HK-2 (cell line): ENCODE measurements around the gene IGFBP5.

Experiments used
- DNase-seq: peaks from one replicate; pipeline ENCODE4 v3.0.0-alpha.2; 2018; ENCODE audit not compliant: unreplicated experiment

The IGFBP5 gene

DNA sequence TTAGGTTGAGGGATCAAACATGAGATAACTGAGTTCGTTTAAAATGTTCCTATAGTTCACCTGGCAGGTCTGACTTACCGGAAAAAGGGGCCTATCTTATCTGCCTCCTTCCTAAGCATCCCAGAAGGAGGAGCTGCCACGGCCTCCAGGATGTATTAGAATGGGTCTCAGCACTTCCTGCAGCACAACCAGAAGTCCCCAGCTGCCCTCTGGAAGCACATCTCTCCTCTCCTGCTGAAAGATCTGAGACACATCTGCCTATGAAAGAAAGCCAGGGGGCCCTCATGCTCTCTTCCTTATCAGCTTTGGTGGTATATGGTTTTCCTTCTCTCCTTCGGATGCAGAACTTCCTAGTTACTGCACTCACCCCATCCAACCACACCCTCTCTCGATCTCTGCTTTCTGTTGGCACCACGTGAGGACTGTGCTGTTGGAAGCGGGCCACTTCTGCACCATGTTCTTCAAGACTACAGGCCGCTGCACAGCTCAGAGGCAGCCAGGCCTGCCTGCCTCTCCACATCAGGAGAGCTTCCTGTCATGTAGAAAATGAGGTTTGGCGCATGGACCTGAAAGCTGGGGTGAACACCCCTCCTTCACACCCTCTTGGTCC is 6.5 kb downstream of the IGFBP5 start:
- DNase-seq: no peak

DNA sequence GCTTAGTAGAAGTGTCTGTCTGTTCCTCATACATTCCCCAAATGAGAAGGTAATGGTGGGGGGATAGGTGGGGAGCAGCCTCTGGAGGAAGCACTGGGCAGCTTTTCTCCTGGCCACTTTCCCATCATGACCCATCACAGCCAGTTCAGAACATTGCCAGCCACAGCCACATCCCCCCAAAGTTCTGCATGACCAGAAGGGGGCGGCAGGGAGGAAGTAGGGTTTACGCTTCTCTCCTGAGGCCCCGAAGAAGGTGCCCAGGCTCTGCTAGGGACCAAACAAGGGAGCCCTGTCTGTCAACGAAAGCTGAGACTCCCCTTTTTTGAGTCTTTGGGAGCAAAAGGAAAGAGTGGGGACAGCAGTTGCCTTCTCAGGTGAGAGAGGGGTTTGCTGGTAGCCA is 7.7 kb downstream of the IGFBP5 start:
- no peak for DNase-seq

DNA sequence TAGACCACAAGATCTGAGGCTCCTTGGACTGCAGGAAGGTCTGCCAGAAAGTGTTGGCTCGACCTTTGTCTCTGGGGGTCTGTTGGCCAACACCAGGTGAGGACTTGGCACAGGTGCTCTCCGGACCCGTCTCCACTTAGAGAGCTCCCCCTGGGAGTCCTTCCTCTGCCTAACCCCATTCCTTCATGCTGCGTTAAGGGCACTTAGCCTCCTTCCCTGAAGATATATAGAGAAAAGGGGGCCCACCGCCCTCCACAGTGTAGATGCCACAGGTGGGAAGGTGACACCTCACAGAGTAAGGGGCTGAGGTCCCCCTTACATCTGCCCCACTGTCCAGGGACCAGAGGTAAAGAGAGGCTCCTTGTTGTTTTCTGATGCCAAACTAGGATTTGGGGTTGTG is 8.2 kb downstream of the IGFBP5 start:
- no peak for DNase-seq

- no peak for DNase-seq
These were observed 9.9 kb downstream of the IGFBP5 start for GRCh38 chr2:216685327-216685875.

DNA sequence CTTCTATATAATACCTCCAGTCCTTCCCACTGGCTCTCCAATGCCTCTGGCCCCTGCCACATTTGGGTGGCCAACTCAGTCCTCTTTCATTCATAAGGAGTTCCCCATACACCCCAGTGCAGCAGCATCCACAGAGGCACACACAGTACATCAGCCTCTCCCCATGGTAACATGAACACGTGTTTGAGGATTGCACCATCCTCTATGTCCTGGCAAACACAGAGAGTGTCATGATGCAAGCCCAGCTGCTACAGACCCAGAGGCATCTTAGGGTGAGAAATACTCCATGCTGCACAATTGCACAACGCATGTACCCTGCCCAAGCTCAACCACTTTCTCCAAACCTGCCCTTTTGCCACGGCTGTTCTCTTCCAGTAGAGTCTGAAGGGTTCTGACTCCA is 11.5 kb downstream of the IGFBP5 start:
- DNase-seq: no peak

GRCh38 chr2:216681683-216682082 is 13.7 kb downstream of the IGFBP5 start:
- DNase-seq: no peak

DNA sequence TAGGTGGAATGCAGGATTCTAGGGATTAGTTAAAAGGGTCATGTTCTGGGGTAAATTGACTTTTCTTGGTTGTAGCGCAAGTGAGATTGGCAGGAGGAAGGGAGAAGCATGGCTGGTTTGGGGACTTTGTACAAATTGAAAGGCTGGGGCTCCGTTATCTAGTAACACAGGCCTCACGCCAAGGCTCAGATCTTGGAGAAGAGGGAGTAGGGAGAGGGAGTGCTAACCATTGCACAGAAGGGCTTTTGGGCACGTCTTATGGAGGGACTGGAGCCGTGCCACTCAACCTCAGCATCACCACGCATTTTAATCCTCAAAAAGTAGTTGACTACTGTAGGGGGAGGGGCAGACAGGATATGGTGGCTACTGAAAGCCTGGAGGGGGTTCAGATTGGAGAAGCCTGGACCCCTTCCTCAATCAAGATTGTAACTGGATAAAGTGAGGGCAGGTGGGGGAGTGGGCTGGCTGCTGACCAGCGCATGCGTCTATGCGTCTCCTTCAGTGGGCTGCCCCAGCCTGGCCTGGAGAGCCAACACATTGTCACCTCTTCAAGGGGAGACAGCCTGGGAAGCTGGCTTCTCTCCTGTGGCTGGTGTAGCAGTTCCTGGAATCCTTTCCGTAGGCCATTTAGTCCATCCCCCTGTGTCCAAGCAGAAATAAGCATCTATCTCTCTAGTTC is 14.3 kb downstream of the IGFBP5 start:
- DNase-seq: no peak

DNA sequence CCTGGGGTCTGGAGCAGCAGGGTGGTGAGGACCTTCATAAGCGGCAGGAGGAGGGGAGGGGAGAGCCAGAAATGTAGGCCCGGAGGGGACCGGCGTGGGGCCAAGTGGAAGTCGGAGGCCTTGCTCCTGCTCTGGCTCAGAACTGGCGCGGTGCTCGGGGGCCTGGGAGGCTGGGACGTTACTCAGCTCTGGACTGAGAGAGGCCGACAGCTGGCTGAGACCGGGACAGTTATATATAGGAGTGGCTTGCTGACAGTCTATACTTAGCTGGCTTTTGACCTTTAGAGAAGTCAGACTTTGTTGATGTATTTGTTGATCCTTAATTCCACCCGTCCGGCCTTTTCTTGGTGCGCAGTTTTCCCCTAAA is 15.7 kb downstream of the IGFBP5 start:
- DNase-seq: no peak

GRCh38 chr2:216678813-216679657 is 16.3 kb downstream of the IGFBP5 start:
- no peak for DNase-seq

GRCh38 chr2:216678098-216678465 is 17.3 kb downstream of the IGFBP5 start:
- no peak for DNase-seq

DNA sequence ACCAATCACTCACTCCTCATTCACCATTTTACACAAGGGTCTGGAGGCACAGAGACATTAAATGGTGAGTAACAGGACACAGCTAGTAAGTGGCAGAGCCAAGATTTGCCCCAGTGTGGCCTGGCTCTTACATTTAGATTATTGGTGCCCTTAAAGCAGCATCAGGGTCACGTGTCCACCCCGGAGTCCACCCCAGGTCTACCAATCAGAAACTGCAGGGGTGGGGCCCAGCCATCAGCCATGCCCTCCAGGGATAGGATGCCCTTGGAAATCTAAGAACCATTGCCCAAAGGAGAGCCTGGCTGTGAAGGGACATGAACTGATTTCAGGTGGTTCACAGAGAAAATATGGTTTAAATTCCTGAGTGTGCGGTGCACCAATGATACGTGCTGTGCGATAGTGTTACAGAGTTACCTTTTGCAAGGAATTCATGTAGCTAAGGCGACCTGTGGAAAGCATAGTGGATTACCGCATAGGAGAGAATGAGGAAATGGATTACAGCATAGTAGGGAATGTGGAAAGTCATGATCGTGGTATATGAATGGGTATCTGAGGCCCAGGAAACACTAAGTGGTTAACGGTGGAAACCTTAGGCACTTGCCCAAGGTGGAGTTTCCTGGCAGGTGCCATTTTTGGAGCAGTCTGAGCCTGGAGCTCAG is 17.8 kb downstream of the IGFBP5 start:
- DNase-seq: no peak

DNA sequence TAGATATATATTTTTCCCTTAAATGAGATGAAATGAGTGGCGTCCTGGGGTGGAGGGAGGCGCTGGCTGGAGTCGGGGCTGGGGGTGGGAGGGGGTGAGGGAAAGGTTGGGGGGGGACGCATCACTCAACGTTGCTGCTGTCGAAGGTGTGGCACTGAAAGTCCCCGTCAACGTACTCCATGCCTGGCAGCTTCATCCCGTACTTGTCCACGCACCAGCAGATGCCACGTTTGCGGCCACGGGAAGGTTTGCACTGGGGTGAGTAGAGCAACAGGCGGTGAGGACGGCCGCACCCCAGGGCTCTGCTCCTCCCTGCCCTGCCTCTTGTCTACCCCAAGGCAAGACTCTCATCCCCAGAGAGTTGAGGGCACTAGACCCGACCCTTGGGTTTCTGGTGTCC is 18.7 kb downstream of the IGFBP5 start:
- DNase-seq: no peak

- no peak for DNase-seq
These were observed 21.0 kb downstream of the IGFBP5 start for GRCh38 chr2:216674376-216674775.

DNA sequence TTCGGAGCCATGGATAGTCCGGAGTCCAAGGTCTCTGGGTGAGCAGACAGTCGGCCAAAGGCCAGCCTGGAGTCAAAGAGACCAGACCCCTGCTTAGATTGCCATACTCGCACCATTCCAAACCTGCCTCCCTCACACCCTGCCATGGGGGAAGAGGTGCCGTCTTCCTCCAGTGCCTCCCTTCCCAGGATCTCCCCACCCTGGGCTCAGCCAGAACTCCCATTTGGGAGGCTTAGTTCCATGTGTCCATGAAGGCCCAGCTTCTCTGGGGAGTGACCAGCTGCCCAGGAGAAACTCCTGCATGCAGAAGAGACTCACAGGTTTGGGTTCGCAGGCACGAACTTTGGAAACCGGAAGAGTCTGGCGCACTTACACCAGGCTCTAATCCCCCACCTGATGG is 21.7 kb downstream of the IGFBP5 start:
- no peak for DNase-seq

GRCh38 chr2:216673021-216673420 is 22.3 kb downstream of the IGFBP5 start:
- DNase-seq: no peak

GRCh38 chr2:216672466-216672865 is 22.9 kb downstream of the IGFBP5 start:
- no peak for DNase-seq

DNA sequence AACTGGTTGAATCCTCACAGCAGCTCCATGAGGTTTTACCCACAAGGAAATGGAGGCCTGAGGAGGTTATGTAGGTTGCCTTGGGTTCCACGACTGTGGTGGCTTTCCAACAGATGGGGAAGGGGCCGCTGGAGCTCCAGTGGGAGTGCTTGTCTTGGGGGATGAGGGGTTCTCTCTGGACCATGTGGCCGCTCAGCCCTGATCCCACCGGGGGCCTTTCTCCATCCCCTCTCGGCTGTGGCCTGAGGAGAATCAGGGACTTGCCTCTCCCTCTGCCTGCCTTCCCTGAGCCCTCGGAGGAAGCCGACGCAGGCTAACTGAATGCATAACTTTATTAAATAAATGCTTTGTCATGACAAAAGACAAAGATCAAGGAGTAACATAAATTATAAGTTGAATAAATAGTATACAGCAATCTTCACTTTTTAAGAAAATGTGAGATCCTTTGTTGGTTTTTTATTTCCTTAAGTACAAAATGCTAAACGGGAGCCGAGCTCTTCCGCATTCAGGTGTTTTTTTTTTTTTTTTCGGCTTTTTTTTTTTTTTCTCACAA is 23.5 kb downstream of the IGFBP5 start:
- no peak for DNase-seq

GRCh38 chr2:216671081-216671411 is 24.3 kb downstream of the IGFBP5 start:
- no peak for DNase-seq

- no peak for DNase-seq
These were observed 24.9 kb downstream of the IGFBP5 start for GRCh38 chr2:216670266-216671080.

GRCh38 chr2:216666461-216667233 is 28.7 kb downstream of the IGFBP5 start:
- peak; percentile 74 for DNase-seq
